RWPE1 (cell line): Measurements from ENCODE around the gene YBX1.
A peak's percentile ranks its signal among the peaks of the same experiment; 100 is the strongest.

Experiments
- CTCF ChIA-PET: fragments of 350-600 bp; sonication (Branson Sonifier 250); formaldehyde crosslinking; extraction: SDS; loops from one replicate; lab custom pipeline; 2021; lab: Yijun Ruan, JAX
- POLR2A ChIA-PET: fragments of 400-600 bp; formaldehyde crosslinking; extraction: SDS; loops from one replicate; lab custom pipeline; 2020; ENCODE audit warnings: antibody characterized with exemption; ENCODE audit not compliant: low non-redundant PET; lab: Yijun Ruan, JAX
- DNase-seq: peaks from one replicate; pipeline ENCODE4 v3.0.0; 2012; ENCODE audit warnings: low spot score
- H3K27ac ChIP-seq: fragments of 450-650 bp; 2 replicates; pipeline ENCODE4 v1.5.1; 2017
- TF ChIP-seq, protein P1 (sequence below): fragments of 450-650 bp; conservative IDR thresholded peaks from 2 replicates; pipeline ENCODE4 v1.5.1; 2017; ENCODE audit warnings: low read depth, mild to moderate bottlenecking

YBX1 gene

GRCh38 chr1:42743317-42744147 lies 61.3 kb downstream of the YBX1 start:
- TF ChIP-seq, protein P1, sequence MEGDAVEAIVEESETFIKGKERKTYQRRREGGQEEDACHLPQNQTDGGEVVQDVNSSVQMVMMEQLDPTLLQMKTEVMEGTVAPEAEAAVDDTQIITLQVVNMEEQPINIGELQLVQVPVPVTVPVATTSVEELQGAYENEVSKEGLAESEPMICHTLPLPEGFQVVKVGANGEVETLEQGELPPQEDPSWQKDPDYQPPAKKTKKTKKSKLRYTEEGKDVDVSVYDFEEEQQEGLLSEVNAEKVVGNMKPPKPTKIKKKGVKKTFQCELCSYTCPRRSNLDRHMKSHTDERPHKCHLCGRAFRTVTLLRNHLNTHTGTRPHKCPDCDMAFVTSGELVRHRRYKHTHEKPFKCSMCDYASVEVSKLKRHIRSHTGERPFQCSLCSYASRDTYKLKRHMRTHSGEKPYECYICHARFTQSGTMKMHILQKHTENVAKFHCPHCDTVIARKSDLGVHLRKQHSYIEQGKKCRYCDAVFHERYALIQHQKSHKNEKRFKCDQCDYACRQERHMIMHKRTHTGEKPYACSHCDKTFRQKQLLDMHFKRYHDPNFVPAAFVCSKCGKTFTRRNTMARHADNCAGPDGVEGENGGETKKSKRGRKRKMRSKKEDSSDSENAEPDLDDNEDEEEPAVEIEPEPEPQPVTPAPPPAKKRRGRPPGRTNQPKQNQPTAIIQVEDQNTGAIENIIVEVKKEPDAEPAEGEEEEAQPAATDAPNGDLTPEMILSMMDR: no peak
- CTCF ChIA-PET: interaction anchor here (0.7 to 1.5 kb wide), 2 partner anchors 22 to 558 kb away, joined by 3 to 5 read pairs; no protein-coding TSS in a partner anchor
- peak; percentile 89 for DNase-seq
- peak overlapping the region; percentile 92 for H3K27ac ChIP-seq
- POLR2A ChIA-PET: no interaction called here

- TF ChIP-seq, protein P1: no peak
- ChIA-PET POLR2A (no interaction called here), CTCF (no interaction called here)
- no peak for DNase-seq
- peak overlapping the region; percentile 92 for H3K27ac ChIP-seq
Measured at GRCh38 chr1:42744148-42744413, 61.9 kb downstream of the YBX1 start.

- POLR2A ChIA-PET: no interaction called here
- no peak for DNase-seq
- CTCF ChIA-PET: interaction anchor here (0.6 to 0.7 kb wide), 2 partner anchors 34 to 271 kb away, joined by 3 read pairs; no protein-coding TSS in a partner anchor
- TF ChIP-seq, protein P1: no peak
- peak overlapping the region; percentile 48 for H3K27ac ChIP-seq
Measured at GRCh38 chr1:42745851-42746250, 63.6 kb downstream of the YBX1 start.

GRCh38 chr1:42746436-42747105 lies 64.4 kb downstream of the YBX1 start:
- ChIA-PET CTCF (interaction anchor here (0.5 to 0.9 kb wide), 5 partner anchors 22 to 789 kb away, joined by 3 to 5 read pairs (median 3); no protein-coding TSS in a partner anchor), POLR2A (no interaction called here)
- TF ChIP-seq, protein P1: no peak
- peak overlapping the region; percentile 48 for H3K27ac ChIP-seq
- DNase-seq: no peak

GRCh38 chr1:42747125-42747524 lies 64.9 kb downstream of the YBX1 start:
- peak overlapping the region; percentile 48 for H3K27ac ChIP-seq
- ChIA-PET POLR2A (no interaction called here), CTCF (interaction anchor here (0.5 to 0.9 kb wide), 4 partner anchors 21 to 789 kb away, joined by 3 to 5 read pairs (median 3); no protein-coding TSS in a partner anchor)
- no peak for DNase-seq
- TF ChIP-seq, protein P1: no peak; the same call in 1 of the 2 replicates

DNA sequence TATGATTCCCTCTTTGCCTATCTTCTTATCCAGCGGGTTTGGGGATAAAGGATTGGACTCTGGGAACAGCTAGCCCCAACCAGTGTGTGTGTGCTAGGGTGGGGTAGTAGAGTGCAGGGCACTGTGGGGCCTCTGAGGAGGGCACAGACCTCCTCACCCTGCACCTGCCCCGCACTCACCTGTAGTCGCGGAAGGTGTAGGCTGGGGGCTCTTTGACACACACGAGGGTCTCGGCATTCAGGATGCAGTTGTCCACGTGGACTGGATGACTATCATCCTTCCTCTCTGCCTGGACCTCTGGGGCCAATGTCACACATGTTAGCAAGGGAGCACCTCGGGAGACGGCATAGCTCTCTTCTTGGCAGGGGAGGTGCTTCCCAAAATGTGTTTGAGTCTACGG lies 65.8 kb downstream of the YBX1 start:
- TF ChIP-seq, protein P1: no peak
- peak overlapping the region; percentile 45 for H3K27ac ChIP-seq
- POLR2A ChIA-PET: no interaction called here
- DNase-seq: no peak
- CTCF ChIA-PET: interaction anchor here (0.6 kb wide), 1 partner anchor 12 kb away, joined by 3 read pairs; no protein-coding TSS in a partner anchor
